SIG-M5 treated with dmso at 0.1 percent for 504 hours (cell line): ENCODE measurements around the gene PTPRCAP.
"Not testable (repeated sequence)": the region's sequence is repeated elsewhere in the genome, so short reads cannot be mapped to it uniquely, and the experiment has no call there.

Source experiments
- DNase-seq: peaks from one replicate; lab custom pipeline; 2025; ENCODE audit not compliant: unreplicated experiment; lab: John Stamatoyannopoulos, UW

Gene PTPRCAP

DNA sequence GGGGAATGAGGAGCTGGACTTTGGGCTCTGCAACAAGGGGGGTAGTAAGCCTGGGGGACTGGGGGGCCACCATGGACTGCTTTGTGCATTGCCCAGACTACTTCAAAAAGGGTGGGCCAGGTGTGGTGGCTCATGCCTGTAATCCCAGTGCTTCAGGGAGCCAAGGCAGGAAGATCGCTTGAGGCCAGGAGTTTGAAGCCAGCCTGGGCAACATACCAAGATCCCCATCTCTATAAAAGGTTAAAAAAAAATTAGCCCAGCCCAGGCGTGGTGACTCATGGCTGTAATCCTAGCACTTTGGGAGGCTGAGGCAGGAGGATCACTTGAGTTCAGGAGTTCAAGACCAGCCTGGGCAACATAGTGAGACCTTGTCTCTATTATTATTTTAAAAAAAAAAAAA, 28.0 kb upstream of the PTPRCAP start:
- not testable (repeated sequence) for DNase-seq

DNA sequence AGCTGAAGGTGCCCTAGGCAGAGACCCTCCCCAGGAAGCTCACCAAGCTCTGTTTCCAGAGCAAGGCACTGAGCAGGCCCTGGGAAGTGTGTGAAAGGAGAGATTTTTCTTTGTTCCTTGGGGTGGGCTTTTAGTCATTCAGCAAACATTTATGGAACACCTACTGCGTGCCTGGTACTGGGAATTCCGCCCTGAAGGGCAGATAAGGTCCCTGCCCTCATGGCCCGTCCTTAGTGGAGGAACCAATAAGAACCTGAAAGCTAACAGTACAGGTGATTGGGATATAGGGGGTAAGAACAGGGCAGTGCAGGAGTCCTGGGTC, 27.7 kb upstream of the PTPRCAP start:
- no peak for DNase-seq

DNA sequence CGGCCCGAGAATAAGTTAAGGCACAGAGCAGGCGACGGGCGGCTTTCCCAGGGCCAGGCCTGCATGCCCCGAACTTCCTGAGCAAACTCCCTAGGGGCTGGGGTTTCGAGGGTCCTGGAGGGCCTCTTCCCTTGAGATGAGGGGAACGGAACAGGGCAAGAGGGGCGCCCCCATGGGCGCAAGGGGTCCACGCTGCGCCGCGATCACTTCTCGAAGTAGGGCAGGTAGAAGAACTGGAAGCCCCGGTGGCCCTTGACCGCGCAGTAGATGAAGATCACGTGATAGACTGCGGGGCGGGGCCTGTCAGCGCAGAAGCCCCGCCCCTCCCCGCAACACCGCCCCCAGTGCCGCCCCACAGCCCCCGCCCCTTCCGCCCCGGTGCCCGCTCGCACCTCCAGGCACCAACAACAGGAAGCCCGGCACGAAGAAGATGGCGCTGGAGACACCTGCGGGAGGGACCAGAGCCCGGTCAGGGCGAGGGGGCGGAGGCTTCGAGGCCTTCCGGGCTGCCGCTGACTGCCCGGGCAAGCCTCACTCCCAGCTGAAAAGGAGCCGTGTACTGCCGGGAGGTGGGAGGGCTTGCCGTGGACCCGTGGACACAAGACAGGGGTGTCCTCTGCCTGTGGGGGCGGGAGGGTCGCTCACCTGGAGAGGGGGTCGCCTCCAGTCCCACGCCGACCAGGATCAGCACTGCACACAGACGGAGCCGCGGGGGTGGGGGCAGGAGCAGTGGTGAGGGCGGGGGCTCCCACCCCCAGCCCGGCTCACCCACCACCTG, 27.1 kb upstream of the PTPRCAP start:
- DNase-seq, result peak; percentile 90

DNA sequence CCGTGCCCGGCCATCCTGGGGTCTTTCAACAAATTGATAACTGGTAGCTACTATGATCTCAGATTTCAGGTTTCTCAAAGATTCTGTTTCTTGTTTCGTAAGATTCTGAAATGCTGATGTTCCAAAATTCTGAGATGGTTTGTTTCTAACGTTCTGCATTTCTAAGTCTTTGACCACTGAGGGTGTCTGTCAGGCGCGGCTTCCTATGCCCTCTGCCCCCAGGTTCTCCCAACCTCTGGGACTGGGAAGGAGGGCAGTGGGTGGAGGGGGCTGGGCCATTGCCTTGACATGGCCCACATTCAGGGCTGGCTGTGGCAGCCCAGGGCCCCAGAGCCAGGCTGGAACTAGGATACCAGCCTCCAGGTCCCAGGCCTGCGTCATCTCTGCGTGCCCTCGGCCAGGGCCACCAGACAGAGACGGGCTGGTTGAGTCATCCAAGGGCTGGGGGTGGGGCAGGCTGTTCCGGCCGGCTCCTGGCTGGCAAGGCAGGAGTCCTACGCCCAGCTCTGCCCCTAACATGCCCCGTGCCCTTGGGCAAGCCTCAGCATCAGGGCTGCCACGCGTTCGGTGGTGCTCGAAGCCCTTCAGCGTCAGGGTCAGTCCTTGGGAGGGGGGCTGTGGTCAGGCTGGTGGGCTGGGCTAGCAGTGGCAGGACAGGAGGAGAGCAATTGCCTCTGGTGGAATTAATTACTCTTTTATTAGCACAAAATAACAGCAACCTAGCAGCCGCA, 26.4 kb upstream of the PTPRCAP start:
- DNase-seq, result peak; percentile 54

DNA sequence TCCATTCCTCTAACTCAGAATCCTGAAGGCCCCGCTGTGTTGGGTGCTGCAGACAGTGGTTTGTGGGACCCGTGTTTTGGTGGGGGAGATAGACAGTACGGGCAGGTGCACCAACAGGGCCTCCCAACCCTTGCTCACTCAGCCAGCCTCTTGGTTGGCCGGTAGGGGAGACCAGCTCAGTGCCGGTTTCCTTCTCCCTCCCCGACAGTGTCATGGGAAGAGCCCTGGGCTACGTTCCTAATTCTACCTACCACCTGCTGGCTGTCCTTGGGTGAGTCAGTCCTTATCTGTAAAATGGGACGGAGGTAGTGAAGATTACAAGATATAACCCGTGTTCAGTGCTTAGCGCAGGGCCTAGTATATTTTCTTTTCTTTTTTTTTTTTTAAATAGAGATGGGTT, 25.7 kb upstream of the PTPRCAP start:
- DNase-seq, result no peak

DNA sequence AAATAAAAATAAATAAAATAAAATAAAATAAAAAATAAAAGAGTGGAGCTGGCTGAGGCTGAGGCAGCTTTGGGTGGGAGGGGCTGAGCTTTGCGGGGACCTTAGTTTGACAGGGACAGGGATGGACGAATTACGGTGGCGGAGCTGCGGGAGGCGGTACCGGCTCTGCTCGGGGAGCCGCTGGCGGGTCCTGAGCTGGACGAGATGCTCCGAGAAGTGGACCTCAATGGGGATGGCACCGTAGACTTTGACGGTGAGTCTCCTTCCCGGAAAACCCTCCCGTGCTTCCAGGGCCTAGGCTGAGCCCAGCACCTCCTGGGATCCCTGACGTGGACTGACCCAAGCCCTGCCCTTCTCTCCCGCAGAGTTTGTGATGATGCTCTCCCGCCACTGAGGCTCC, 20.8 kb upstream of the PTPRCAP start:
- DNase-seq, result no peak

DNA sequence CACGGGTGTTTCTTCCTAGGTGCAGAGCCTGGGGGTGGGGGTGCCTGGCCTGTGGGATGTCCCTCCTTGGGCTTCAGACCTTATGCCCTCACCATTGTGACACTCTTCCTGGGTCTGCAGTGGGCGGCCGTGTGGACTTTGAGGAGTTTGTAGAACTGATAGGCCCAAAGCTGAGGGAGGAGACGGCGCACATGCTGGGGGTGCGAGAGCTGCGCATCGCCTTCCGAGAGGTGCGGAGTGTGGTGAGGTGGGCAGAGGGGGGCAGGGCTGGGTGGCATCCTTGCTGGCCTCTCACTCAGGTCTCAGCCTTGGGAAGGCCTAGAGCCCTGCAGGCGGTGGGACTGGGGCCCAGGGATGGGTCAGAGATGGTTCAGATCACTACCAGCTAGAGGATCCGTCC, 20.0 kb upstream of the PTPRCAP start:
- DNase-seq, result no peak

DNA sequence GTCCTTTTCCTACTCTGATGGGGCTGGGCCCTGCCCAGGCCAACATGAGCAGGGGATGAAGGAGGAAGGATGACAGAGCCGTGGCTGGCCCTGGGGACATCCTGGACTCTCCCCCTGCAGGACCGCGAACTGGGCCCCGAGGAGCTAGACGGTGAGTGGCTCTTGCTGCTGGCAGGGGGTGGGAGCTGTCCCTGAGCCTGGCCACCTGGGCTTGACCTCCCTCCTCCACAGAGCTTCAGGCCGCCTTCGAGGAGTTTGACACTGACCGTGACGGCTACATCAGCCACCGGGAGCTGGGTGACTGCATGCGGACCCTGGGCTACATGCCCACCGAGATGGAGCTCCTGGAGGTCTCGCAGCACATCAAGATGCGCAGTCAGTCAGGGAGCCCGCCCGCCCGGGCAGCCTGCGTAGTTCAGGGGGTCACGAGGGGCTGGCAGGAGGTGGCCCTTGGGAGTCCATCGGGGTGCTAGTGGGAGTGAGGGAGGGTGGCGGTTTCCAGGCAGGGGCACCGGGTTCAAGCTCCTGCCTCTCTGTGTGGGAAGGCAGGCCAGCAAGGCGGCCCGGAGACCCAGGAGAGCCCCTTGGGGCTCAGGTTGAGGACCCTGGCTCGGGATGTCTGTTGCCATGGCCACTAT, 18.7 kb upstream of the PTPRCAP start:
- no peak for DNase-seq

DNA sequence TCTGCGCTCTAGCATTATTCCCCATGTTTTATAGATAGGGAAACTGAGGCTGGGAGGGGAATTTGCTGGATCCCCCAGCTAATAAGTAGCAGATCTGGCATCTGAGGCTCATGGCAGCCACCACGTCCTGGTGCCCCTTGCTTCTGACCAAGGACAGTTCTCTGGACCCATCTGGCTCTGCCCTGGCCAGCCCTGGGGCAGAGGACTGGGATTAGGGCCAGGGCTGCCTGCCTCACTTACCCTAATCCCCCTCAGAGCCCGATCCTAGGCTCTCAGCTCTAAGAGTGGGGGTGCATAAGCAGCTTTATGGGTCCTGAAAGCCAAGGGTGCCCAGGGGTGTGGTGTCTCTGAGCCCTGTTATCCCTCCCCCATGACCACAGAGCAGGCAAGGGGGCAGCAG, 17.6 kb upstream of the PTPRCAP start, which contains the start of gene CABP4:
CABP4 (plus strand) TSS at position 301 of the 400 bp plus-strand sequence; CDS start at position 371, 70 bp downstream.
- no peak for DNase-seq

DNA sequence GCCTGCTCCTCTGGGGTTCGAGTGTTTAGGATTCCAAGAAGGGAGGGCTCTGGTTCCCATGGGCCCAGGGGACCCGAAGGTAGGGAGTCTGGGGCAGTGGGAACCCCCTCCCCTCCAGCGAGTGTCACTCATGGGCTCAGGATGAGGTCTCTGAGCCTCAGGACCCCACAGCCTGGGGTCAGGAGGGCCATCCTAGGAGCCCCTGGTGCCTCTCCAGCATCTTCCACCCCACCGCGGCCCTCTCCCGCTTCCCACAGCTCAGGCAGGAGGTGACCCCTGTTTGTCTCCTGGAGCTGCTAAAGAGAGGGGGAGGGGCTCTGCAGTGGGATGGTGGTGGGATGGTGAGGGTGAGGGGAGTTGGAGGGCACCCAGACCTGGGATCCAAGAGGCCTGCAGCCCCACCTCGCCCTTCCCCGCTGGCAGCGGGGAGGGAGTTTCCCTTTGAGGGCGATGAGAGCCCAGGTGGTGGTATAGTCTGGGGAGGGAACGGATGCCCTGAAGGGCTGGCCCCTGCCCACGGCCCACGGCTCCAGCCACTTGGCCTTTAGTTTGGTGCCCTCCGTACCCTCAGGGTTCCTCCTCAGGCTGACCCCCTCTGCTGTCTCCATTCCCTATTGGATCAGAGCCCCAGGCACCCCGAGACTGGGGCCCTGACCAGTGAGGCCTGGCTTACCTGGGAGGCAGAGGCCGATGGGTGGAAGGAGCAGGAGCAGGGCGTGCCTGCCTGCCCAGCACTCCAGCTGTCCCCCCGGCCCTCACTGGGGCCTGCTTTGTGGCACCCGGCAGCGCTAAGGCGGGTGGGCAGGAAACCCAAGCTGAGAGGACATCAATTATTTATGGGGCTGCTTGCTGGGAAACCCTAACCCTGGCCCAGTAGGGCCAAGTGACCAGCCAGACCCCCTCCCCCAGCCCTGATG, 16.6 kb upstream of the PTPRCAP start:
- DNase-seq, result no peak

DNA sequence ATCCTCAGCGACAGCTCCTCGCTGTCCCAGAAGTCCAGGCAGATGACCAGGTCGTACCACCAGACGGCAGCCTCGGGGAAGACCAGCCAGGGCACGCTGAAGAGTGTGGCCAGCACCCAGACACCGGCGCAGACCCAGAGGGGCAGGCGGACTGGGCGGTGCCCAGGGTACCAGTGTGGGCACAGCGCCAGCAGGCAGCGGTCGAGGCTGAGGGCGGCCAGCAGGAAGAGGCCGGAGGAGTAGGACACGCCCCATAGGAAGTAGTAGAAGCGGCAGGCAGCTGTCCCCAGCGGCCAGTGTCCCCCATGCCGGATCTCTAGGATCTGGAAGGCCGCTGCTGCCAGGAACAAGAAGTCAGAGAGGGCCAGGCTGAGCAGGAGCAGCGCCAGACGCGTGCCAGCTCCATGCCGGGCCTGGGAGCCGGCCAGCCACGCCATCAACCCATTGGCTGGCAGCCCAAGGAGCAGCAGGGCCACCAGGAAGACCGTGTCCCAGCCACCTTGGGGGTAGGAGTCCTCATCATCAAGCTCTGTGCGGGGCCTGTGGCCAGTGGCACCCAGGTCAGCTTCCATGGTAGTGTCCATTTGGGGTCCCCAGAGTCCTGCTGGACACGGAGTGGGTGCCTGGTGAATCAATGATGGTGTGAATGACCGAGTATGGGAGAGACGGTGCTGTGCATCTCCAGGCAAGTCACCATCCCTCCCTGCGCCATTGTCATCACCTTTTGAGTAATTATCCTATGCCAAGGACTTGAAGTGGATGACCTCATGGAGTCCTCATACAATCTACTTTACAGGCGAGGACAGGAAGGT, 14.9 kb upstream of the PTPRCAP start, which contains the start of gene GPR152:
GPR152 (minus strand) TSS at position 589 of the 812 bp plus-strand sequence; CDS start at position 584, 5 bp downstream.
- DNase-seq, result no peak

DNA sequence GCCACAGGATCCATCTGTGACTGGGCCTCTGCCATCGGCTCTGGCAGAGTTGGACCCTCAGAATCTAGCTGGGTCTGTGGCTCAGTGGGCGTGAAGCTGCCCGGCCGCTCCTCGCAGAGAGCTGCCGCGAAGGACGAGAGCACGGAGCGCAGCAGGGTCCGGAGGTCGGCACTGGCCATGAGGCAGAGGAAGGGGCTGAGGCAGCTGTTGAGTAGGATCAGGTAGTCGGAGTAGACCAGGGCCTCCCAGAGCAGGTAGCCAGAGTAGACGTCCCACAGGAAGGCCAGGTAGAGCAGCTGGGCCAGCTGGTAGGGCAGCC, 14.1 kb upstream of the PTPRCAP start:
- DNase-seq, result no peak

DNA sequence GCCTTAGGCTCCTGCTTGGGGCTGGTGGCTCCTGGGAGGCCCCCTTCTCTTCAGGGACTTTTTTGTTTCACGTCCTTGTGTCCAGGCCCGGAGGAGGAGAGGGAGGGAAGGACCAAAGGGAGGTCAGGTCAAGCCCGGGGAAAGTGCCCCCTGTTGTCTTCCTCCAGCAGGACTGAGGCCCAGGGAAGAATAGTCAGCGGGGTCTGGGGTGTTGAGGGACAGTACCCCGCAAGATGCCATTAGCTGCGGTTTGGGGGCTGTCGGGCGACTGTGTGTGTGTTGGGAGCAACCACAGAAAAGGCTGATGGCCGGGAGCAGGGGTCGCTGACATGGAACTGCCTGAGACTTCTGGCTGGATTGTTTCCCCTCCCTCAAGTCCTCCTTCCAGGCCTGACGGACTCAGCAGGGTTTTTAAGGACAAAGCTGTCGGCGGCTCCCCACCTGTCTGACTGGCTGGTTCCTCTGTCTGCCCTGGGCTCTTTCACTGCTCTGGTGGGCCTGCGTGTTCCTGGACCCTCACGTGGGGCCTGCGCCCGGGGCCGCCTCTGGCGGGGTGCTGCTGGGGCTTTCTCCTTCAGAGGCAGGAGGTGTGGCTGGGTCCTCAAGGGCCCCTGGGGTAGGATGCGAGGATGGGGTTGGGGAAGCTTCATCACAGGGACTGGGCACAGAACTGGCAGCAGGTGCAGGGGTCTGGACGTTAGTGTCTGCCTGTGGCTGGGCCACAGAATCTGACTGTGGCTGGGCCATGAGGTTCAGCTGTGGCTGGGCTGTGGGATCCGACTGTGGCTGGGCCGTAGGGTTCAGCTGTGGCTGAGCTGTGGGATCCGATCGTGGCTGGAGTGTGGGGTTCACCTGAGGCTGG, 13.5 kb upstream of the PTPRCAP start:
- DNase-seq, result no peak

DNA sequence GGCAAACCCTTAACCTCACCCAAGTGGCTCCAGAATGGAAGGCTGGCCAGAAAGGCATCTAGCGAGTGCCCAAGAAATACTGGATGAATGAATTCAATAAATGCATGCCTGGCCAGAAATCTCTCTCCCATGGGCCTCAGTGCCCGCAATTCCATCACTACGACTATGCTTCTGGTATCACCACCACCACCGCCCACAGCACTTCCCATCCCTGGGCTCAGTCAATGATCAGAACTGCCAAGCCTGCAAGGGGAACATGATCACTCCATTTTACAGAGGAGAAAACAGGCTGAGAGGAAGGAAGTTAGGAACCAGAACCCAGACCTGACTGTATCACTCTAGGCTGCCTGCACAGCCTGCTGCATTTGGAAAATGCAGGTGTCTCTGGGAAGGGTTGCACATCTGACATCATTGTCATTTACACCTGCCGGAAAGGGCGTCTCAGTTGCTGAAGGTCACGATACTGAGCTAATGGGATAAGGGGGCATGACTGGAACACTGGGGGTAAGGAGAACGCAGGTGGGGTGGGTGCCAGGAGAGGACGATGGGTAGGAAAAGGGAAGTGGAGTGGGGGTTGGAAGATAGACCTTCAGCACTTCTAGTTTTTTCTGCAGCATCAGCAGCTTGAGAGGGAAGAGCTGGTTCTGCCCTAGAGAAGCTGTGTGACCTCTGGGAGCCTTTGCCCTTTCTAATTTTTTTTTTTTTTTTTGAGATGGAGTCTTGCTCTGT, 11.8 kb upstream of the PTPRCAP start:
- peak; percentile 14 for DNase-seq

DNA sequence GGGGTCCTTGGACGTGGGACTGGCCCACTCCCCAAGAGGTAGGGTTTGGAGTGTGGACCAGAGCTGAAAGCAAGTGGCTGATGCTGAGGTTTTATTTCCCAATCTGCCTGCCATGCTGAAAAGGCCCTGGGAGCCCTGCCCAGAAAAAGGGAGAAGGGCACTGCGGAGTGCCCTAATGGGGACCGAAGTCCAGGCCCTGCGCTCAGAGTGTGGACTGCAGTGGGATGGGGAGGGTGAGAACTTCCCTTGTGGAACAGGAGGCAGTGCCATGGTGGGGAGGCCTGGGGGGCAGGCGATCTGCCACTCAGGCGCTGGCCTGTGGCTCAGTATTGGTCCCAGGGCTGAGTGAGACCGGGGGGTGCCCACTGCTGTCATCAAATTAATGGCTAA, 10.7 kb upstream of the PTPRCAP start:
- no peak for DNase-seq

DNA sequence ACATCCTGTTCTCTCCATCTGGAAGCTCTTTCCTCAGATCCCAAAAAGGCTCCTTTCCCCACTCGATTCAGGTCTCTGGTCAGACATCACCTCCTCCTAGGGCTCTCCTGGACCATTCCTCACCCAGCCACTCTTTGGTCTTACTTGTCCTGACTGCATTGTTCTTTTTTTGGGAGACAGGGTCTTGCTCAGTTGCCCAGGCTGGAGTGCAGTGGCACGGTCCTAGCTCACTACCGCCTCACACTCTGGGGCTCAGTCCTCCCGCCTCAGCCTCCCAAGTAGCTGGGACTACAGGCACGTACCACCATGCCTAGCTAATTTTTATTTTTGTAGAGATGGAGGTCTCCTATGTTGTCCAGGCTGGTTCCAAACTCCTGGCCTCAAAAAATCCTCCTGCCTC, 8.0 kb upstream of the PTPRCAP start:
- no peak for DNase-seq

DNA sequence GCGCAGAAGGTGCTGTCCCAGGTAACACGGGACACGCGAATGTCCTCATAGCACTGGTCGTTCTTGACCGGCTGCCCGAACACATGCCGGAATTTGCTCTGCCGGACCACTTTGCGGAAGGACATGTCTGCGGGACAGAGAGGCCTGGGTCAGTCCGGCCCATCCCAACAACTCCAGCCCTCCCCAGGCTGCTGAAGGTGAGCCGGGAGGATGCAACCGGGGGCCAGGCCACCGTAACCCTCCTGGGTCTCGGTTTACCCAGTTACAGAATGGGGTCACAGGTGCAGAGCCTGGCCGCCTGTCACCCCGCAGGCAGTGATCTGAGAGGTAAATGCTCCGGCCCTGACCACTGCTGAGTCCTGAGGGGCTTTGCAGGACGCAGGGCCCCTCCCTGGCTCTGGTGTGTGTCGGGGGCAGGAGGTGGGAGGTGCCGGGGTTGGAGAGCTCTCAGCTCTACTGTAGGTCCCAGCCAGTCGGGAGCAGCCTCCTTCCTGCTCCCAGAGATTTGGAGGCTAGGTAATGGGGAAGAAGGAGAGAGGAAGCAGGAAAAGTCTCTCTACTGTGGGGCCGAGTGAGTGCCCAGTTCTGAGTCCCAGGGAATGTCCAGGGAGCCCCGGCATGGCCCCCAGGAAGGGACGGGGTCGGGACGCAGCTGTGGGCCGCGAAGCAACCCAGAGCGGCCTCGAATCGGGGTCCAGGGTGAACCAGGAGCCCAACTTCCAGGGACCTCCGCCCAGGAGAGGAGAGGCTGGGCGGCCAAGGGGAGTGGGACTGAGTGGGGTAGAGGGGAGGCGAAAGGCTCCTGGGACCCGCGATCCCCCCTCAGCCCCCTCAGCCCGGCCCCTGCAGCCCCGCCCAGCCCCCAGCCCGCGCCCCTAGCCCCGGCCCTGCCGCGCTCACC, 5.3 kb upstream of the PTPRCAP start:
- DNase-seq, result no peak
